HCT116 (cell line): ENCODE measurements around the gene SNORC. TPM values are rescaled to one million over a fixed set of nuclear protein-coding genes. Genes with fewer than 3 reads are reported as not detected.

Source experiments
- ATAC-seq: fragments of 200-7000 bp; cut with Tn5 transposase; 2 replicates; pipeline ENCODE4 v1.9.1; 2020; ENCODE audit warnings: mild to moderate bottlenecking, moderate library complexity
- BruUV-seq: library from RNA; stranded (reverse); fragments of 400-500 nt; replicated peaks from 2 replicates; lab custom pipeline; 2021; lab: Mats Ljungman, UMichigan
- CTCF ChIA-PET: fragments of 300-600 bp; sonication (Branson Sonifier 250); formaldehyde crosslinking; loops from one replicate; lab custom pipeline; 2021; ENCODE audit warnings: antibody characterized with exemption; lab: Charles Lee
- POLR2A ChIA-PET: fragments of 300-600, 350-600 bp; sonication (Branson Sonifier 250); formaldehyde crosslinking; loops from one replicate; lab custom pipeline; 2021; ENCODE audit warnings: antibody characterized with exemption; lab: Charles Lee
- RAD21 ChIA-PET, 2 experiments: fragments of 300-600 bp; sonication (Branson Sonifier 250); formaldehyde crosslinking; loops; one replicate each; lab custom pipeline; 2023; ENCODE audit warnings: low total read pairs in 2 of 2; ENCODE audit not compliant: uncharacterized antibody in 2 of 2, unreplicated experiment in 2 of 2, low non-redundant PET in 1 of 2; lab: Charles Lee
- DNase-seq: peaks from one replicate; pipeline ENCODE4 v3.0.0-alpha.2; 2010; ENCODE audit warnings: low read depth, low spot score
- H2AFZ ChIP-seq: fragments of 200-600 bp; shearing (Covaris generic), sonication (generic); 2 replicates; pipeline ENCODE4 v1.6.1; 2017; ENCODE audit warnings: low read depth, mixed run types, mixed read lengths, antibody characterized with exemption, low read length; ENCODE audit not compliant: poor library complexity, severe bottlenecking
- H3K27ac ChIP-seq: 2 replicates; pipeline ENCODE4 v1.5.1; 2012; ENCODE audit warnings: low read depth, low read length
- H3K27me3 ChIP-seq: fragments of 200-600 bp; sonication (generic); 2 replicates; pipeline ENCODE4 v1.6.1; 2016; ENCODE audit warnings: mixed run types, low read length, mixed read lengths; ENCODE audit not compliant: insufficient read depth
- H3K36me3 ChIP-seq, 2 experiments: fragments of 200-500 bp in 1 of 2; fragments of 200-600 bp in 1 of 2; sonication (Bioruptor generic) in 1 of 2; sonication (generic) in 1 of 2; 2 replicates each; pipeline versions ENCODE4 v1.5.1 to v1.6.1; 2014 to 2016; ENCODE audit warnings: low read length in 2 of 2, inconsistent platforms in 1 of 2, mixed read lengths in 1 of 2, mixed run types in 1 of 2; ENCODE audit not compliant: insufficient read depth in 2 of 2, control insufficient read depth in 1 of 2
- H3K4me1 ChIP-seq, 2 experiments: fragments of 200-600 bp in 1 of 2; sonication (generic) in 1 of 2; 2 replicates each; pipeline versions ENCODE4 v1.5.1 to v1.6.1; 2012 to 2017; ENCODE audit warnings: low read length in 2 of 2, inconsistent platforms in 1 of 2, mild to moderate bottlenecking in 1 of 2, mixed read lengths in 1 of 2, mixed run types in 1 of 2, moderate library complexity in 1 of 2; ENCODE audit not compliant: insufficient read depth in 2 of 2, control insufficient read depth in 1 of 2
- H3K4me2 ChIP-seq: fragments of 200-600 bp; sonication (generic); 2 replicates; pipeline ENCODE4 v1.6.1; 2017; ENCODE audit warnings: mixed run types, low read length, mixed read lengths
- H3K4me3 ChIP-seq, 2 experiments: fragments of 200-600 bp in 1 of 2; sonication (generic) in 1 of 2; replicated peaks in 1 of 2; 2 replicates each; pipeline ENCODE4 v1.5.1; 2011 to 2016; ENCODE audit warnings: low read length in 2 of 2, control low read depth in 1 of 2, low read depth in 1 of 2, mild to moderate bottlenecking in 1 of 2, mixed read lengths in 1 of 2, mixed run types in 1 of 2
- H3K79me2 ChIP-seq: fragments of 200-600 bp; sonication (generic); 2 replicates; pipeline ENCODE4 v1.6.1; 2017; ENCODE audit warnings: mild to moderate bottlenecking, mixed run types, low read length, moderate library complexity, mixed read lengths; ENCODE audit not compliant: insufficient read depth
- H3K9ac ChIP-seq: fragments of 200-600 bp; sonication (generic); 2 replicates; pipeline ENCODE4 v1.6.1; 2016; ENCODE audit warnings: low read length, mixed read lengths
- H3K9me2 ChIP-seq: fragments of 200-600 bp; sonication (generic), shearing (Covaris generic); 2 replicates; pipeline ENCODE4 v1.6.1; 2017; ENCODE audit warnings: mixed run types, mild to moderate bottlenecking, moderate library complexity; ENCODE audit not compliant: insufficient read depth
- H3K9me3 ChIP-seq, 2 experiments: fragments of 200-500 bp in 1 of 2; fragments of 200-600 bp in 1 of 2; sonication (Bioruptor generic) in 1 of 2; sonication (generic) in 1 of 2; 2 replicates each; pipeline ENCODE4 v1.6.1; 2014 to 2017; ENCODE audit warnings: low read length in 2 of 2, mixed read lengths in 2 of 2, inconsistent platforms in 1 of 2, low read depth in 1 of 2, mild to moderate bottlenecking in 1 of 2, mixed run types in 1 of 2, moderate library complexity in 1 of 2; ENCODE audit not compliant: control insufficient read depth in 1 of 2, insufficient read depth in 1 of 2
- H4K20me1 ChIP-seq: fragments of 200-600 bp; sonication (generic), shearing (Covaris generic); 2 replicates; pipeline ENCODE4 v1.6.1; 2017; ENCODE audit warnings: mixed run types, mild to moderate bottlenecking, moderate library complexity; ENCODE audit not compliant: insufficient read depth
- ELF1 ChIP-seq: IDR thresholded peaks from 2 replicates; pipeline ENCODE4 v1.6.1; 2012; ENCODE audit warnings: low read depth, borderline replicate concordance
- EZH2phosphoT487 ChIP-seq: fragments of 200-600 bp; IDR thresholded peaks from 2 replicates; pipeline ENCODE4 v1.6.1; 2018; ENCODE audit warnings: antibody characterized with exemption, borderline replicate concordance
- POLR2AphosphoS5 ChIP-seq: IDR thresholded peaks from 2 replicates; pipeline ENCODE4 v1.6.1; 2011; ENCODE audit warnings: mild to moderate bottlenecking, low read depth, low read length, moderate library complexity
- RAD21 ChIP-seq: IDR thresholded peaks from 2 replicates; pipeline ENCODE4 v1.6.1; 2012; ENCODE audit warnings: low read depth, mild to moderate bottlenecking
- SIN3A ChIP-seq: IDR thresholded peaks from 2 replicates; pipeline ENCODE4 v1.6.1; 2012; ENCODE audit warnings: low read depth
- YY1 ChIP-seq: IDR thresholded peaks from 2 replicates; pipeline ENCODE4 v1.6.1; 2011; ENCODE audit warnings: low read length, low read depth, moderate library complexity, mild to moderate bottlenecking; ENCODE audit not compliant: insufficient replicate concordance; ENCODE audit errors: extremely low read depth
- ZFX ChIP-seq: fragments of 450-650 bp; IDR thresholded peaks from 2 replicates; pipeline ENCODE4 v1.6.1; 2017
- ZNF274 ChIP-seq: fragments of 200-500 bp; sonication (Bioruptor generic); IDR thresholded peaks from 2 replicates; pipeline ENCODE4 v1.6.1; 2014; ENCODE audit warnings: mild to moderate bottlenecking, low read depth, low read length, inconsistent platforms
- intact Hi-C: fragments of 100-400 bp; cut with micrococcal nuclease; formaldehyde crosslinking; loops from 2 replicates; pipeline ENCODE4 v1.10.0; 2022
- total RNA-seq: library from RNA; stranded (reverse); gene quantifications from one replicate; pipeline ENCODE4 v1.2.1, GENCODE V29; 2021; ENCODE audit not compliant: unreplicated experiment
- TF ChIP-seq, protein P1 (sequence below): IDR thresholded peaks from 2 replicates; pipeline ENCODE4 v1.6.1; 2012
- TF ChIP-seq, protein P2 (sequence below), 3 experiments: fragments of 200-600 bp in 1 of 3; sonication (generic) in 1 of 3; IDR thresholded peaks in 2 of 3; conservative IDR thresholded peaks in 1 of 3; 2 replicates each; pipeline ENCODE4 v1.5.1; 2012 to 2017; ENCODE audit warnings: low read depth in 2 of 3, low read length in 2 of 3, antibody characterized with exemption in 1 of 3, borderline replicate concordance in 1 of 3, control low read depth in 1 of 3, mild to moderate bottlenecking in 1 of 3, mixed read lengths in 1 of 3, mixed run types in 1 of 3, moderate library complexity in 1 of 3; ENCODE audit not compliant: insufficient read depth in 1 of 3
- TF ChIP-seq, protein P3 (sequence below): IDR thresholded peaks from 2 replicates; pipeline ENCODE4 v1.6.1; 2011; ENCODE audit warnings: mild to moderate bottlenecking, low read length, moderate library complexity; ENCODE audit not compliant: insufficient replicate concordance; ENCODE audit errors: extremely low read depth

The SNORC gene
- total RNA-seq, 1 experiment from 2014 or later, result 14.0 TPM

DNA sequence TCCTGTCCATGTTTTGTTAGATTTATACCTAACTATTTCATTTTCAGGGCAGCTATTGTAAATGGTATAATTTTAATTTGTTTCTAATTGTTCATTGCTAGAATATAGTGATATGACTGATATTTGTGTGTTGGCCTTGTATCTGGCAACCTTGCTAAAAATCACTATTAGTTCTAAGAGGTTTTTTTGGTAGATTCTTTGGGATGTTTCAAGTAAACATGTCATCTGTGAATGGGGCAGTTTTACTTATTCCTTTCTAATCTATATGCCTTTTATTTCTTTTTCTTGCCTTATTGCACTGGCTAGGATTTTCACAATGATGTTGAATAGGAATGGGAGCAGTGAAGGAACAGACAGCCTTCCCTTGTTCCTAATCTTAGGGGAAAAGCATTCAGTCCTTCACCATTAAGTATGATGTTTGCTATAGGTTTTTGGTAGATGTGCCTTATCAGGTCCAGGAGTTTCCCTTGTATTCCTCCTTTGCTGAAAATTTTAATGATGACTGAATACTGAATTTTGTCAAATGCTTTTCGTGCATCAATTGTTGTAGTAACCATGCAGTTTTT lies 41.7 kb downstream of the SNORC start:
- Histone ChIP-seq H3K4me3 (no peak overlapping the region), H3K4me2 (no peak overlapping the region), H3K27me3 (no peaks in the 10 kb centered on the region), H3K27ac (no peak overlapping the region), H3K36me3 (no peaks in the 10 kb centered on the region), H3K9ac (no peak overlapping the region), H3K9me3 (no peaks in the 10 kb centered on the region; a peak in 1 of 4 replicates), H2AFZ (no peak overlapping the region), H4K20me1 (no peaks in the 10 kb centered on the region), H3K4me1 (peaks cover 0 to 3% of the 10 kb centered on the region in 2 experiments; a peak in 1 of 4 replicates), H3K79me2 (no peaks in the 10 kb centered on the region), H3K9me2 (no peaks in the 10 kb centered on the region; the same call in 1 of the 2 replicates)
- no peak for DNase-seq
- no TSS peak for BruUV-seq
- CTCF ChIA-PET, result no interaction called here
- TF ChIP-seq, protein P1, sequence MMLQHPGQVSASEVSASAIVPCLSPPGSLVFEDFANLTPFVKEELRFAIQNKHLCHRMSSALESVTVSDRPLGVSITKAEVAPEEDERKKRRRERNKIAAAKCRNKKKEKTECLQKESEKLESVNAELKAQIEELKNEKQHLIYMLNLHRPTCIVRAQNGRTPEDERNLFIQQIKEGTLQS, result no peak
- TF ChIP-seq POLR2AphosphoS5 (no peak), EZH2phosphoT487 (no peak), YY1 (no peak), ZNF274 (no peak), RAD21 (no peak), SIN3A (no peak), ELF1 (no peak), ZFX (no peak)
- TF ChIP-seq, protein P2, sequence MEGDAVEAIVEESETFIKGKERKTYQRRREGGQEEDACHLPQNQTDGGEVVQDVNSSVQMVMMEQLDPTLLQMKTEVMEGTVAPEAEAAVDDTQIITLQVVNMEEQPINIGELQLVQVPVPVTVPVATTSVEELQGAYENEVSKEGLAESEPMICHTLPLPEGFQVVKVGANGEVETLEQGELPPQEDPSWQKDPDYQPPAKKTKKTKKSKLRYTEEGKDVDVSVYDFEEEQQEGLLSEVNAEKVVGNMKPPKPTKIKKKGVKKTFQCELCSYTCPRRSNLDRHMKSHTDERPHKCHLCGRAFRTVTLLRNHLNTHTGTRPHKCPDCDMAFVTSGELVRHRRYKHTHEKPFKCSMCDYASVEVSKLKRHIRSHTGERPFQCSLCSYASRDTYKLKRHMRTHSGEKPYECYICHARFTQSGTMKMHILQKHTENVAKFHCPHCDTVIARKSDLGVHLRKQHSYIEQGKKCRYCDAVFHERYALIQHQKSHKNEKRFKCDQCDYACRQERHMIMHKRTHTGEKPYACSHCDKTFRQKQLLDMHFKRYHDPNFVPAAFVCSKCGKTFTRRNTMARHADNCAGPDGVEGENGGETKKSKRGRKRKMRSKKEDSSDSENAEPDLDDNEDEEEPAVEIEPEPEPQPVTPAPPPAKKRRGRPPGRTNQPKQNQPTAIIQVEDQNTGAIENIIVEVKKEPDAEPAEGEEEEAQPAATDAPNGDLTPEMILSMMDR (IDR thresholded peaks at IDR 0.05 in 2 of 3, conservative IDR thresholded peaks at IDR 0.05 in 1 of 3; ENCODE audit: borderline replicate concordance in 1 of 3, insufficient read depth in 1 of 3, low read depth in 2 of 3, low read length in 2 of 3), result no peak
- TF ChIP-seq, protein P3, sequence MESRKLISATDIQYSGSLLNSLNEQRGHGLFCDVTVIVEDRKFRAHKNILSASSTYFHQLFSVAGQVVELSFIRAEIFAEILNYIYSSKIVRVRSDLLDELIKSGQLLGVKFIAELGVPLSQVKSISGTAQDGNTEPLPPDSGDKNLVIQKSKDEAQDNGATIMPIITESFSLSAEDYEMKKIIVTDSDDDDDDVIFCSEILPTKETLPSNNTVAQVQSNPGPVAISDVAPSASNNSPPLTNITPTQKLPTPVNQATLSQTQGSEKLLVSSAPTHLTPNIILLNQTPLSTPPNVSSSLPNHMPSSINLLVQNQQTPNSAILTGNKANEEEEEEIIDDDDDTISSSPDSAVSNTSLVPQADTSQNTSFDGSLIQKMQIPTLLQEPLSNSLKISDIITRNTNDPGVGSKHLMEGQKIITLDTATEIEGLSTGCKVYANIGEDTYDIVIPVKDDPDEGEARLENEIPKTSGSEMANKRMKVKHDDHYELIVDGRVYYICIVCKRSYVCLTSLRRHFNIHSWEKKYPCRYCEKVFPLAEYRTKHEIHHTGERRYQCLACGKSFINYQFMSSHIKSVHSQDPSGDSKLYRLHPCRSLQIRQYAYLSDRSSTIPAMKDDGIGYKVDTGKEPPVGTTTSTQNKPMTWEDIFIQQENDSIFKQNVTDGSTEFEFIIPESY, result no peak
- ATAC-seq, result no peak
- RAD21 ChIA-PET, result no interaction called here
- POLR2A ChIA-PET, result no interaction called here
- intact Hi-C loops, result no loop called here
